ENCODE data around the gene ARMC8. TPM values are rescaled to one million over a fixed set of nuclear protein-coding genes. Genes with fewer than 3 reads are reported as not detected.

Gene ARMC8
- total and polyA plus RNA-seq, 3 donors from 2014 or later: 39.5 to 57.2 (median 53.4) TPM

DNA sequence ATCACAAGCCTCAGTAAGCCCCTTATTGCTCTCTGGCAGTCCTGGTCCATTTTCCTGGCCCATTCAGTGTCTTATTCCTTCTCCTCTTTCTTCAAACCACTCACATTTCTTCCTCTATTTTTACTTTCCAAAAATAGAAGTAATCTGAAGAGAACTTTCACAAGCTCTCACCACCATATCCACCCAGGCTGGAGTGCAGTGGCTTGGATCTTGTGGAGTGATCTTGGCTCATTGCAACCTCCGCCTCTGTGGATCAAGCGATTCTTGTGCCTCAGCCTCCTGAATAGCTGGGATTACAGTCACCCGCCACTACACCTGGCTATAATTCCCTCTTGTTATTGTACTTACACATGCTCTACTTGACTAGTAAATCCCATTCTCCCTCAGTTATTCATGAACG, 16.8 kb downstream of the ARMC8 start:
- peaks cover 5% of the 10 kb centered on the region for H3K4me1 ChIP-seq
- no peak overlapping the region for H3K27ac ChIP-seq
- intact Hi-C loops (cut with DNase I; ENCODE audit: low total_unique reads): no loop called here
- H3K36me3 ChIP-seq (ENCODE audit: low read depth, missing control alignments): no peaks in the 10 kb centered on the region
- DNase-seq: no peak
- 90 to 94% methylated on average over 4 of the region's 4 CpGs for WGBS, 2 donors
- H3K4me3 ChIP-seq: no peak overlapping the region
- H3K9me3 ChIP-seq: no peaks in the 10 kb centered on the region
- no peaks in the 10 kb centered on the region for H3K27me3 ChIP-seq
- no peak for TF ChIP-seq CTCF (IDR thresholded peaks at IDR 0.05)
- no peak for TF ChIP-seq POLR2A (IDR thresholded peaks at IDR 0.05)

DNA sequence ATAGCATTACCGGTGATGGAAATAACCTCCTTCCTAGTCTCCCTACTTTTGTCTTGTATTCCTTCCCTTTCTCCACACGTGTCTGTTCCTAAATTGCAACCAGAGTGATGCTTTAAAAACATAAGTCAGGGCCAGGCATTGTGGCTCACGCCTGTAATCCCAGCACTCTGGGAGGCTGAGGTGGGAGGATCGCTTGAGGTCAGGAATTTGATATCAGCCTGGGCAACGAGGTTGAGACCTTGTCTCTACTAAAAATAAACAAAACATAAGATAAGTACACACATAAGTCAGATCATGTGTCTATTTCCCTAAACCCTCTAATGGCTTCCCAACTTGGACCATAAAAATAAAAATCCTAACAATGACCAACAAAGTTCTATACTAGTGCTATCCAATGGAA, 18.4 kb downstream of the ARMC8 start:
- no peaks in the 10 kb centered on the region for H3K27me3 ChIP-seq
- WGBS, 2 donors: 58 to 77% methylated on average over 5 of the region's 5 CpGs
- no peak overlapping the region for H3K27ac ChIP-seq
- intact Hi-C loops (cut with DNase I; ENCODE audit: low total_unique reads): no loop called here
- TF ChIP-seq POLR2A (IDR thresholded peaks at IDR 0.05): no peak
- TF ChIP-seq CTCF (IDR thresholded peaks at IDR 0.05): no peak
- H3K36me3 ChIP-seq (ENCODE audit: low read depth, missing control alignments): no peaks in the 10 kb centered on the region
- H3K4me1 ChIP-seq: peaks cover 5% of the 10 kb centered on the region
- H3K4me3 ChIP-seq: no peak overlapping the region
- DNase-seq: no peak
- no peaks in the 10 kb centered on the region for H3K9me3 ChIP-seq

GRCh38 chr3:138206196-138206595, 19.1 kb downstream of the ARMC8 start:
- intact Hi-C loops (cut with DNase I; ENCODE audit: low total_unique reads): no loop called here
- H3K27ac ChIP-seq: no peak overlapping the region
- 96 to 97% methylated on average over 2 of the region's 2 CpGs for WGBS, 2 donors
- H3K27me3 ChIP-seq: no peaks in the 10 kb centered on the region
- H3K4me3 ChIP-seq: no peak overlapping the region
- no peak for DNase-seq
- no peak for TF ChIP-seq POLR2A (IDR thresholded peaks at IDR 0.05)
- TF ChIP-seq CTCF (IDR thresholded peaks at IDR 0.05): no peak
- H3K4me1 ChIP-seq: peaks cover 5% of the 10 kb centered on the region
- H3K9me3 ChIP-seq: no peaks in the 10 kb centered on the region
- no peaks in the 10 kb centered on the region for H3K36me3 ChIP-seq (ENCODE audit: low read depth, missing control alignments)

- peaks cover 1% of the 10 kb centered on the region for H3K4me1 ChIP-seq
- DNase-seq: no peak
- H3K4me3 ChIP-seq: no peak overlapping the region
- TF ChIP-seq CTCF (IDR thresholded peaks at IDR 0.05) (no peak), POLR2A (IDR thresholded peaks at IDR 0.05) (no peak)
- H3K27me3 ChIP-seq: no peaks in the 10 kb centered on the region
- H3K27ac ChIP-seq: no peak overlapping the region
- intact Hi-C loops (cut with DNase I; ENCODE audit: low total_unique reads): no loop called here
- 84 to 86% methylated on average over 3 of the region's 3 CpGs for WGBS, 2 donors
- H3K36me3 ChIP-seq (ENCODE audit: low read depth, missing control alignments): no peaks in the 10 kb centered on the region
- H3K9me3 ChIP-seq: no peaks in the 10 kb centered on the region
These were observed 23.4 kb downstream of the ARMC8 start for GRCh38 chr3:138210528-138210927.

DNA sequence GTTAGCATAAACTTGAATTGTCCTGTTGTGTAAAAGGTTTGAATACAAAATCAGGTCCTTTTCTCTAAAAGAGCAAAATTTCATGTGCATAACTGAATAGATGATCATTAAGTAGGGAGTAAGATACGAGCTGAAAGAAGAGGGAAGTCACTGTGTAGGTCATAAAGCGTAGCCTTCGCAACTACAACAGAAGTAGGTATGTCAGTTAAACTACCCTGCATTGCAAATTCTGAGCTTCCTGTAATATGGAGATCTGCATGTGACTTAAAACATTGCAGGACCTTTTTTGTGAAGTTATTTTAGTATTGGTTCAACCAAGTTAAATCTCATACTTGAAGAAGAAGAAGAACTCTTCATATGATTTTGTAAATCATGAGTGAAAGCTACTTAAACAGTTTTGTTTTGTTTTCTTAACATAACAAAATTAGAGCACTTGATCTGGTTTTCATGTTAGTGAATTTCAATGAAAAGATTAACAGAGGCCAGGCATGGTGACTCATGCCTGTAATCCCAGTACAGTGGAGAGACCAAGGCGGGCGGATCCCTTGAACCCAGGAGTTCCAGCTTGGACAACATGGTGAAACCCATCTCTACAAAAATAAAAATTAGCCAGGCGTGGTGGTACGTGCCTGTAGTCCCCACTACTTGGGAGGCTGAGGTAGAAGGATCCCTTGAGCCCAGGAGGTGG, 26.4 kb downstream of the ARMC8 start:
- Histone ChIP-seq H3K36me3 (ENCODE audit: low read depth, missing control alignments) (no peaks in the 10 kb centered on the region), H3K4me1 (no peaks in the 10 kb centered on the region), H3K4me3 (no peak overlapping the region), H3K9me3 (no peaks in the 10 kb centered on the region), H3K27me3 (no peaks in the 10 kb centered on the region), H3K27ac (no peak overlapping the region)
- TF ChIP-seq POLR2A (IDR thresholded peaks at IDR 0.05) (no peak), CTCF (IDR thresholded peaks at IDR 0.05) (no peak)
- 92 to 94% methylated on average over 7 of the region's 7 CpGs for WGBS, 2 donors
- intact Hi-C loops (cut with DNase I; ENCODE audit: low total_unique reads): no loop called here
- no peak for DNase-seq
